ENCODE results near the gene RNF213.

The RNF213 gene

DNA sequence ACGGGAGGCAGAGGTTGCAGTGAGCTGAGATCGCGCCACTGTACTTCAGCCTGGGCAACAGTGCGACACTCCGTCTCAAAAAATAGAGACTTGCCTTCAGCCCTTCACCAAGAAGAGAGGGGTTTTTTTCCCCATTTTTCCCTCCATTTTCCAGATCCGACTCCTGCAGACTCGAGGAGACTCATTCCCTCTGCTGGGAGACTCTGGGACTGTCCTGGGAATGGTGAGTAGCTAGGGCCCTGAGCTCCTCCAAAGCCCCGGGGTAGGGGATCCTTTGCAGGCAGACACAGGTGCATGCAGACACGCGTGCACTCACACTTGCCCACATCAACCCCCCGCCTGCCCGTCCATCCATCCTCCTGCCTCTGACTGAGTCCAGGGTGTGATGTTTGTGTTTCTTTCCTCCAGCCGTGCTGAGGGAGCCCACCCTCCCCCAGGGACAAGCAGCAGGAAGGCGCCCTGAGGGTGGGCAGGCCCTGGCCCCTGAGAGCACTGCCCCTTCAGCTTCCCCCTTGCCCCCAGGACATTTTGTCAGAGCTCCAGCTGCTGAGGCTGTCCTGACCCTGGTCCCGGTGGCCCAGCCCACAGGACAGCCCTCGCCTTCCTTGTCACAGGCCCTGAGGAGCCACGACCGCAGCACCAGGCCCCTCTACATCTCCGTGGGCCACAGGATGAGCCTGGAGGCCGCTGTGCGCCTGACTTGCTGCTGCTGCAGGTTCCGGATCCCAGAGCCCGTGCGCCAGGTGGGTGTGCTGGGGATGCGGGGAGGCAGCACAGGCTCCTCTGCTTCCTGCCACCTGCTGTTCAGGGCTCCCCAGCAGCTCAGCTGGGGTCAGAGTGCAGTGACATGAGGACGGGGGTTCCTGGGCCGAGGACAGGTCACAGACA lies 164.5 kb downstream of the RNF213 start:
- DNase-seq: no peak

- no peak for DNase-seq
Measured at GRCh38 chr17:80425835-80426426, 165.3 kb downstream of the RNF213 start.

DNA sequence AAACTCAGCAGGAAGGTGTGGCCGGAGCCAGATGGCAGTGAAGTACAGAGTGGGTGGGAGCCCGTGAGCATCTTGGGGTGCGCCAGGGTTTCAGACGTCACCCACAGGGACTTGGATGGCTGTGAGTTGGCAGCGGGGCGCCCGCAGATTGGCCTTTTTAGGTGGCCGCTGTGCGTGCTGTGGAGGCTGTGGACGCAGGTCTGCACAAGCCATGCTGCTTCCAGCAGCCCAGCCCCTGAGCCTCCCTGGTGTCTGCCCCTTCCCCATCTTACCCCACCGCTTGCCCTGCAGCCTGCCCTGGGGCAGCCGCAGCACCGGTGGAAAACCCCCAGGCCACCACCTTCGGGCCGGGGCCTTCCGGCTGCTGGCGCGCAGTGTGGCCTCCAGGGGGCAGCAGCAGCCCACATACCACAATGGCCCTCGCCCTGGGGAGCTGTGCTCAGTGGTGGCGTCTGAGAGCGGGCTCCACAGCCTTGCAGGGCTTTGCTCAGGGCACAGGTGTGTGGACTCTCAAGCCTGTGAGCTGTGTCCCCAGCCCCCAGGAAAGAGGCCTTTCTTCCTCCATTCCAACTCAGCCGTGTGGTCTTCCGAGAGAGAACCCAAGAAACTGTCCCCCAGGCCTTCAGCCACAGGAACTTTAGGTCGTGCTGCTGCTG lies 166.1 kb downstream of the RNF213 start:
- peak; percentile 59 for DNase-seq

GRCh38 chr17:80427366-80428282 lies 167.0 kb downstream of the RNF213 start:
- DNase-seq: no peak

GRCh38 chr17:80428363-80428762 lies 167.7 kb downstream of the RNF213 start:
- no peak for DNase-seq

DNA sequence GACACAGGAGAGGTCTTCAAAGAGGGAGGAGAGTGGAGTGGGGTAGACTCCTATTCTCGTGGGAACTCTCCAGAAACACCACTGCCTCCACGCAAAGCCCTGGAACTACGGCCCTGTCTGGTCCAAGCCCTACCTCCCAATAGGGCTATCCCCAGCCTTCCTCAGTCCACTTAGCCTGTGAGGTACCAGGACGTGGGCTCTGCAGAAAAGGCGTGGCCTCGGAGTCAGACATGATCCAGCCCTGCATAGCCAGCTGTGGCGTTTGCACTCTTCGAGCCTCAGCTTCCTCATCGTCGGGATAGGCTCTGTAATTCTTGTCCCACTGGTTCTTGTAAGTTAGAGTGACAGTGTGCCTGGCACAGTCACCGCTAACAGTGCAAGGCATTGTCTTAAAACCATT lies 168.1 kb downstream of the RNF213 start:
- DNase-seq: no peak

DNA sequence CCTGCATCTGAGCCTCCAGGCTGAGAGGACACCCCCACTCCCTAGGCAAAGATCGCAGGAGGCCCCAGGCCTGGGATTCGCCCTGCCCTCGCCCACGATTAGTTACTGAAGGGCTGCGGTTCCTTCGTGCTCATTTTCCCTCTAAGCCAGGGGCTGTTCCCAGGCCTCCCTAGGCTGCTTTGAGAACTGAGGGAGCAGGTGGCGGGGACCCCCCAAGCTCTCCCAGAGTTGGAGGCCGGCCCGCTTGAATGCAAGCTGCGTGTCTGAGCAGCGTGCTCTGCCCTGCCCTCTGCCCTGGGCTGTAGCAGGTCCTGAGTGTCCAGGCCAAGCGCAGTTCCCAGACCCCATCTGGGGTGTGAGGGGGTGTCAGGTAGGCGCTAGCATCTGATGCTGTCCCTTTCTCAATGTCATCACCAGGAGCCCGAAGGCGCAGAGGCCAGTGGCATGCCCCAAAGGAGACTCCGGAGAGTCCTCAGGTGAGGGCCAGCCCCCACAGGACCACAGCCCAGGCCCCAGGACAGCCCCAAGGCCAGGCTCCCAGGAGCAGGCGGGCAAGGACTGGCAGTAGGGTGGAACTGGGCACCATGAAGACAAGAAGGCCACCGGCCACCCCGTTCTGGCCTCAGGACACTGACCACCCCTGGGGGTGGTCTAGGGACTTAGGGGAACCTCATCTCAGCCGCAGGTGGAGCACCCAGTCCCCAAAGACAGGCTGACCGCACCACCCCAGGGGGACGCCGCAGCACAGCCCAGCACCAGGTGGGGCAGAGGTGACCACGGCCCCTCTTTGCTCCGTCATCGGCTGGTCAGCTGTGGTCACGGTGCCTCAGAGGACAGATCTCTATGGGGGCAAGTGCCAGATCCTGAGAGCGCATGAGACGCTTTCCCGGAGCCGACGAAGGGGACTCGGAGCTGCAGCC lies 169.0 kb downstream of the RNF213 start:
- DNase-seq: no peak

- no peak for DNase-seq
Measured at GRCh38 chr17:80430446-80431245, 170.0 kb downstream of the RNF213 start.

DNA sequence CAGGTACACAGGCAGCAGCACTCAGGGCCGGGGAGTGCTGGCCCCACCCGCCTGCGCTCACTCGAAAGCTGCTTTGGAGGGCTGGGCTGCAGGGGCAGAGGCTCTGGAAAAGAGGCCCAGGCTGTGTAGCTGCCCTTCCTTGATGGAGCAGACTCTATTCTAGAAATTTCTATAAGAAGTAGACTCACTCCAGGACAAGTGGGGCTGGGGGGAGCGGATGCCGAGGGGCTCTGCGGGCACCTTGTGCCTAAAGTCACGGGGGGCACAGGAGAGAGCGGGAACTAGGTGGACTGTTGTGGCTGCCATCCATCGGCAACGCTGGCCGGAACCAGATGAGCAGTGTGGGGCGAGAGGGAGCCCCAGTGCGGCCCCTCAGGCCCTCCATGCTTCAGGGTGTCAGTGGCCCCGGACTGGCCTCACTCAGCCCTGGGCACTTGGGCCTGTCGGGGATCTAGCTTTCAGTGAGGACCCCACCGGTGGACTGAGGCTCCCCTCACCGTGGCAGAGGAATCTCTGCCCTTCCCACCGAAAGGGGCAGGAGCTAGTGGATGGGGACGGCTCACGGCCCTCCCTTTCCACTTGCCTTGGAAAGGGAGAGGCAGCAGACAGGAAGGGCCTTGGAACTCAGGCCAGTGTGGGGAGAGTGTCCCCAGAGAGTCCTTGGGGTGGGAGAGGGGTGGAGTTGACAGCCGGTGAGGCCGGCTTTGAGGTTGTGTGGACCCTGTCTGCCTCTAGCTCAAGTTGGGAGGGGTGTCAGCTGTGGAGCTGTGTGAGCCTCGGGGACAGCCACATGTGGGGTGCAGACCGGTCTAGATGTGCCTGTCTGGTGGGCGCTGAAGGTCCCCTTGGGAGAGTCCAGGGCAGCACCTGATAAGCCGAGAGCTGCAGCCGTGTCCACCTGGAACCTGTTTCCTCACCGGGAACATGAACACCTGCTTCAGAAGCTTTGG lies 170.9 kb downstream of the RNF213 start:
- DNase-seq: no peak

GRCh38 chr17:80432350-80432955 lies 171.8 kb downstream of the RNF213 start:
- no peak for DNase-seq

DNA sequence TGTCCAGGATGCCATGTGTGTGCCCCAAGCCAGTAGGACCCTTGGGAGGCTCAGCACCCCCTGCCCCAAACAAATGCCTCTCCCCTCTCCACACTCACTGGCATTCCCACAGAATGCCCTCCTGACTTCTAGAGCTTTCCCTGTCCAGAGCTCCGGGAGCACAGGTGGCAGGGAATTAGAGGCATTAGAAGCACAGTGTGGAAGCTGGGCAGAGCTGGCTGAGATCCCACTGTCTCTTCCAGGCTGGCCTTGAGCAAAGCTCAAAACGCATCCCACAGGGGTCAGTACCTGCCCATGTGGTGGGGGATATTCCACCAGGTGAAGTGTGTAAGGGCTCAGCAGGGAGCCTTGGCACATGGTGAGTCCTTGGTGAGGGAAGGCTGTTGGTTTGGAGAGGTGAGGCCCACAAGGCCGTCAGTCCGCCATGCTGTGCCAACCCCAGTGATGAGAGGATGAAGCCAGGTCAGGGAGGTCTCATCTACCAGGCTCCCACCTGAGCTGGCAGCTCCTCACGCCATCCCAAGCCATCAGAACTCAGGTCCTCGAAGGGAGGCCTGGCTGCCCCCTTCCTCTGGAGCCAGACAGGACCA lies 172.4 kb downstream of the RNF213 start:
- no peak for DNase-seq

GRCh38 chr17:80433916-80434666 lies 173.4 kb downstream of the RNF213 start:
- no peak for DNase-seq

- no peak for DNase-seq
Measured at GRCh38 chr17:80437532-80437931, 176.9 kb downstream of the RNF213 start.

GRCh38 chr17:80438806-80439205 lies 178.2 kb downstream of the RNF213 start:
- no peak for DNase-seq

- no peak for DNase-seq
Measured at GRCh38 chr17:80439499-80439898, 178.8 kb downstream of the RNF213 start.

DNA sequence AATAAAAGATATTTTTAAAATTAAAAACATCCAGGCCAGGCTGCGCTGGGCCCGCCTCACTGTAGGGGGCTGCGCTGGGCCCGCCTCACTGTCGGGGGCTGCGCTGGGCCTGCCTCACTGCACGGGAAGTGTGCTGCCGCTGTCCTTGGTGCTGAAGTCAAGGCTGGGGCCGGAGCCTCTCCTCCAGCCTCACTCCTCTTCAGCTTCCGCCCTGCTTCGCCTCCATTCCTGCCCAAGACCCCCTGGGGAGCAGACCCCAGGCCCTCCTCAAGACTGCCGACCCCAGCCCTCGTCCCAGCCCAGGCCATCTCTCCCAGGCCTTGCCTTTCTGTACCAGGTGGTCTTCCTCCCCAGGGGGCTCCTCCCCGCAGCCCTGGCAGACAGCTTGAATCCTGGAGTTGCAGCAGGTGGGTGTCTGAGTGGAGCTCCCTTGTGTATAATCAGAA lies 180.5 kb downstream of the RNF213 start:
- no peak for DNase-seq

- DNase-seq: no peak
Measured at GRCh38 chr17:80441598-80442322, 181.1 kb downstream of the RNF213 start.
